ENCODE results near the gene PIK3C2A. TPM values are rescaled to one million over a fixed set of nuclear protein-coding genes. Genes with fewer than 3 reads are reported as not detected.

The PIK3C2A gene
- total RNA-seq, 1 donor, result 73.1 TPM

DNA sequence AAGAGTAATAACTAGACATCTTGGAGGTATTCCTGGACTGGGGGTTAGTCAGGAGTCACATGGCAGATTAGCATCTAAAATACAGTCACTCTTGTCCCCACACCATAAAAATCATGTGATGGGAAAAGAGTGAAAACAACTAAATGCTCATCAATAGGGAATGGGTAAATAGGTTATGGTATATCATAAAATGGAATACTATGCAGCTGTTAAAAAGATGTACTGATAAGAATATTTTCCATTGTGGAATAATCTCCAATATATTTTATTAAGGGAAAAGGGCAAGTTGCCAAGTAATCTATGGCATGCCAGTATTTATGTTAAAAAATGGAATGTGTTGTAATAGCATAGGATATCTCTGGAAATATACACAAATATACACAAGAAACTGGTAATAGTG, 6.6 kb upstream of the PIK3C2A start:
- H3K27ac ChIP-seq (ENCODE audit: low read depth, low read length), result no peak overlapping the region
- H3K4me2 ChIP-seq (ENCODE audit: insufficient read depth, low read length), result no peak overlapping the region
- H3K79me2 ChIP-seq (ENCODE audit: insufficient read depth, low read length), result no peaks in the 10 kb centered on the region
- H3K9me3 ChIP-seq (ENCODE audit: low read depth, low read length), result no peaks in the 10 kb centered on the region
- H4K20me1 ChIP-seq (ENCODE audit: insufficient read depth, low read length), result no peaks in the 10 kb centered on the region
- no peaks in the 10 kb centered on the region for H3K27me3 ChIP-seq (ENCODE audit: insufficient read depth, low read length)
- peaks cover 12% of the 10 kb centered on the region for H3K4me1 ChIP-seq (ENCODE audit: insufficient read depth, low read length)
- no peak overlapping the region for H2AFZ ChIP-seq (ENCODE audit: low read length)
- no peak overlapping the region for H3K4me3 ChIP-seq (ENCODE audit: insufficient read depth, low read length)
- no peak for DNase-seq (ENCODE audit: insufficient read length, low spot score, missing footprints)
- no peaks in the 10 kb centered on the region for H3K36me3 ChIP-seq (ENCODE audit: insufficient read depth, low read length)
- no peak for TF ChIP-seq CTCF (IDR thresholded peaks at IDR 0.05; ENCODE audit: extremely low read depth, low read depth, low read length)

- no peak for TF ChIP-seq CTCF (IDR thresholded peaks at IDR 0.05; ENCODE audit: extremely low read depth, low read depth, low read length)
- Histone ChIP-seq H3K4me1 (ENCODE audit: insufficient read depth, low read length) (peaks cover 23% of the 10 kb centered on the region), H3K27me3 (ENCODE audit: insufficient read depth, low read length) (no peaks in the 10 kb centered on the region), H2AFZ (ENCODE audit: low read length) (no peak overlapping the region), H3K9me3 (ENCODE audit: low read depth, low read length) (no peaks in the 10 kb centered on the region), H3K27ac (ENCODE audit: low read depth, low read length) (no peak overlapping the region), H3K4me3 (ENCODE audit: insufficient read depth, low read length) (no peak overlapping the region), H3K4me2 (ENCODE audit: insufficient read depth, low read length) (no peak overlapping the region), H4K20me1 (ENCODE audit: insufficient read depth, low read length) (peaks cover 4% of the 10 kb centered on the region), H3K79me2 (ENCODE audit: insufficient read depth, low read length) (peaks cover 15% of the 10 kb centered on the region), H3K36me3 (ENCODE audit: insufficient read depth, low read length) (no peaks in the 10 kb centered on the region)
- no peak for DNase-seq (ENCODE audit: insufficient read length, low spot score, missing footprints)
Observed at GRCh38 chr11:17211286-17211685, 3.5 kb upstream of the PIK3C2A start.

- Histone ChIP-seq H3K27me3 (ENCODE audit: insufficient read depth, low read length) (no peaks in the 10 kb centered on the region), H3K4me1 (ENCODE audit: insufficient read depth, low read length) (peaks cover 23% of the 10 kb centered on the region), H2AFZ (ENCODE audit: low read length) (no peak overlapping the region), H3K4me2 (ENCODE audit: insufficient read depth, low read length) (no peak overlapping the region), H3K36me3 (ENCODE audit: insufficient read depth, low read length) (no peaks in the 10 kb centered on the region), H3K9me3 (ENCODE audit: low read depth, low read length) (no peaks in the 10 kb centered on the region), H3K79me2 (ENCODE audit: insufficient read depth, low read length) (peaks cover 29% of the 10 kb centered on the region), H4K20me1 (ENCODE audit: insufficient read depth, low read length) (peaks cover 12% of the 10 kb centered on the region), H3K27ac (ENCODE audit: low read depth, low read length) (peak overlapping the region; percentile 60), H3K4me3 (ENCODE audit: insufficient read depth, low read length) (no peak overlapping the region)
- DNase-seq (ENCODE audit: insufficient read length, low spot score, missing footprints), result no peak
- TF ChIP-seq CTCF (IDR thresholded peaks at IDR 0.05; ENCODE audit: extremely low read depth, low read depth, low read length), result no peak
Observed at GRCh38 chr11:17209939-17210245, 2.1 kb upstream of the PIK3C2A start.

- H3K36me3 ChIP-seq (ENCODE audit: insufficient read depth, low read length), result no peaks in the 10 kb centered on the region
- H3K27ac ChIP-seq (ENCODE audit: low read depth, low read length), result peak overlapping the region; percentile 94
- H3K4me3 ChIP-seq (ENCODE audit: insufficient read depth, low read length), result peak overlapping the region; percentile 96
- peaks cover 43% of the 10 kb centered on the region for H3K79me2 ChIP-seq (ENCODE audit: insufficient read depth, low read length)
- H3K27me3 ChIP-seq (ENCODE audit: insufficient read depth, low read length), result no peaks in the 10 kb centered on the region
- DNase-seq (ENCODE audit: insufficient read length, low spot score, missing footprints), result no peak
- peak overlapping the region; percentile 96 for H2AFZ ChIP-seq (ENCODE audit: low read length)
- H3K9me3 ChIP-seq (ENCODE audit: low read depth, low read length), result no peaks in the 10 kb centered on the region
- peak overlapping the region; percentile 90 for H3K4me2 ChIP-seq (ENCODE audit: insufficient read depth, low read length)
- H4K20me1 ChIP-seq (ENCODE audit: insufficient read depth, low read length), result peaks cover 19% of the 10 kb centered on the region
- TF ChIP-seq CTCF (IDR thresholded peaks at IDR 0.05; ENCODE audit: extremely low read depth, low read depth, low read length), result no peak
- H3K4me1 ChIP-seq (ENCODE audit: insufficient read depth, low read length), result peaks cover 23% of the 10 kb centered on the region
Observed at GRCh38 chr11:17208257-17208999, 642 bp upstream of the PIK3C2A start.

Measured in osteoblast (primary cell).